Hepatocyte (in vitro differentiated cells): Measurements from ENCODE around the gene FLAD1. TPM values are rescaled to one million over a fixed set of nuclear protein-coding genes. Genes with fewer than 3 reads are reported as not detected.

Source experiments
- DNase-seq: peaks from one replicate; pipeline ENCODE4 v3.0.0-alpha.2; 2016; ENCODE audit warnings: low spot score
- H2AFZ ChIP-seq: fragments of 200-600 bp; sonication (generic); 2 replicates; pipeline ENCODE4 v1.6.0; 2016; ENCODE audit warnings: antibody characterized with exemption, mild to moderate bottlenecking
- H3K27ac ChIP-seq: fragments of 200-600 bp; sonication (generic); 2 replicates; pipeline ENCODE4 v1.5.1; 2016; ENCODE audit warnings: mild to moderate bottlenecking
- H3K27me3 ChIP-seq: fragments of 200-600 bp; sonication (generic); 2 replicates; pipeline ENCODE4 v1.6.1; 2016
- H3K36me3 ChIP-seq: fragments of 200-600 bp; sonication (generic); replicated peaks from 2 replicates; pipeline ENCODE4 v1.5.1; 2016; ENCODE audit warnings: low read depth; ENCODE audit not compliant: insufficient read depth
- H3K4me1 ChIP-seq: fragments of 200-600 bp; sonication (generic); 2 replicates; pipeline ENCODE4 v1.5.1; 2016; ENCODE audit warnings: mild to moderate bottlenecking, moderate library complexity; ENCODE audit not compliant: insufficient read depth
- H3K4me2 ChIP-seq: fragments of 200-600 bp; sonication (generic); 2 replicates; pipeline ENCODE4 v1.6.0; 2016
- H3K4me3 ChIP-seq: fragments of 200-600 bp; sonication (generic); 2 replicates; pipeline ENCODE4 v1.5.1; 2016; ENCODE audit warnings: mild to moderate bottlenecking
- H3K79me2 ChIP-seq: fragments of 200-600 bp; sonication (generic); 2 replicates; pipeline ENCODE4 v1.6.0; 2017; ENCODE audit warnings: mild to moderate bottlenecking
- H3K9me2 ChIP-seq: fragments of 200-600 bp; sonication (generic); replicated peaks from 2 replicates; pipeline ENCODE4 v1.6.0; 2017; ENCODE audit warnings: mild to moderate bottlenecking; ENCODE audit not compliant: insufficient read depth
- H3K9me3 ChIP-seq: fragments of 200-600 bp; sonication (generic); 2 replicates; pipeline ENCODE4 v1.5.1; 2016; ENCODE audit warnings: low read depth, mild to moderate bottlenecking
- H4K20me1 ChIP-seq: fragments of 200-600 bp; sonication (generic); 2 replicates; pipeline ENCODE4 v1.6.0; 2016; ENCODE audit warnings: mild to moderate bottlenecking; ENCODE audit not compliant: insufficient read depth, poor library complexity, severe bottlenecking
- EZH2 ChIP-seq: fragments of 200-600 bp; sonication (generic); IDR thresholded peaks from 2 replicates; pipeline ENCODE4 v1.6.1; 2016; ENCODE audit warnings: antibody characterized with exemption, mild to moderate bottlenecking, borderline replicate concordance
- EZH2phosphoT487 ChIP-seq: fragments of 200-600 bp; sonication (generic); IDR thresholded peaks from one replicate; pipeline ENCODE4 v1.6.1; 2018; ENCODE audit warnings: antibody characterized with exemption, mild to moderate bottlenecking, low read depth, moderate library complexity; ENCODE audit not compliant: unreplicated experiment, severe bottlenecking
- WGBS: methylation state at CpG from one replicate; pipeline ENCODE4 v1.1.6; 2016; ENCODE audit warnings: low lambda C conversion rate; ENCODE audit errors: missing lambda C conversion rate; 5-methylcytosine and 5-hydroxymethylcytosine counted together
- polyA plus RNA-seq: library from polyadenylated mRNA; unstranded; fragments of >200 nt; fragmentation: Nextera tagmentation; extraction: Ambion mirVana; gene quantifications from 2 replicates; pipeline ENCODE4 v1.2.1, GENCODE V29; 2016
- total RNA-seq: library from RNA; depleted of rRNA; stranded (reverse); fragments of >200 nt; gene quantifications from 2 replicates; pipeline ENCODE4 v1.2.3, GENCODE V29; 2014
- TF ChIP-seq, protein P1 (sequence below): fragments of 200-600 bp; sonication (generic); IDR thresholded peaks from 2 replicates; pipeline ENCODE4 v1.5.1; 2016; ENCODE audit warnings: antibody characterized with exemption, mild to moderate bottlenecking; ENCODE audit not compliant: poor library complexity

FLAD1 gene
- total and polyA plus RNA-seq, 2 experiments from 2014 or later: 25.6 to 45.1 TPM

DNA sequence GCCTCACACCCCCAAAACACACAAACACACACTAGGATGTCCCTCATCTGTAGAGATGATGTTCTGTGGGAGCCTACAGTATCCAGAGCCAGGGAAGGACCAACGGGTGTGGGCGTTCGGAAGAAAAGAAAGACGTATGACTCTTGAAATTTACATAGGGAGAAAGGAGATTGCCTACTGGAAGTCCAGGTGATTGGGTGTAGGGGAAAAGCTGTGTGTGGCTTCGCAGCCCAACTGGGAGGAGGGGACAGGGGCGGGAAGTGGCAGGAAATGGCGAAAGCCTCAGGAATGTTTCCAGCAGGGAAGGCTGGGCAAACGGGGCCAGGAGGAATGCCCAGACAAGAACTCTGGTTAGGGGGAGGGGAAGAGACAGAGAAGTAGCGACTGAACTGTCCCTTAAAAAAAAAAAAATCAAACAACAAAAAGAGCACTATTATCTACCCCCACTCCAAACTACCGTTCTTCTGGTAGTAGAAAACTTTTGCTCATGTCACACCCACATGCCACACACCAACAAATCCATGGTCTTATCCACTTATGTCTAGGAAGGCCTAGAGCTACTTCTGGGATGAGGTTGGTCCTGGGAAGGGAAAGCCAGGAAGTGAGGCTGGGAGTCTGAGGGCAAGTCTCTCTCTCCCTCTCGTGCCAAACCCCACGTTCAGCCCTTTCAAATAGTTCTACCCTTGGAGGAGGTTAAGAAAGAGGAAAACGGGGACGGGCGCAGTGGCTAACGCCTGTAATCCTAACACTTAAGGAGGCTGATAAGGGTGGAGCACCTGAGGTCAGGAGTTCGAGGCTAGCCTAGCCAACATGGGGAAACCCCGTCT lies 10.4 kb upstream of the FLAD1 start:
- peak; percentile 92 for DNase-seq
- Histone ChIP-seq H3K27me3 (no peaks in the 10 kb centered on the region), H3K9me2 (no peaks in the 10 kb centered on the region), H2AFZ (no peak overlapping the region), H3K36me3 (no peaks in the 10 kb centered on the region), H3K27ac (peak overlapping the region; percentile 96), H3K4me3 (no peak overlapping the region), H3K9me3 (no peaks in the 10 kb centered on the region), H4K20me1 (no peaks in the 10 kb centered on the region), H3K79me2 (peaks cover 59% of the 10 kb centered on the region), H3K4me1 (peaks cover 29% of the 10 kb centered on the region), H3K4me2 (peak overlapping the region; percentile 75)
- TF ChIP-seq EZH2phosphoT487 (no peak), EZH2 (no peak)
- TF ChIP-seq, protein P1, sequence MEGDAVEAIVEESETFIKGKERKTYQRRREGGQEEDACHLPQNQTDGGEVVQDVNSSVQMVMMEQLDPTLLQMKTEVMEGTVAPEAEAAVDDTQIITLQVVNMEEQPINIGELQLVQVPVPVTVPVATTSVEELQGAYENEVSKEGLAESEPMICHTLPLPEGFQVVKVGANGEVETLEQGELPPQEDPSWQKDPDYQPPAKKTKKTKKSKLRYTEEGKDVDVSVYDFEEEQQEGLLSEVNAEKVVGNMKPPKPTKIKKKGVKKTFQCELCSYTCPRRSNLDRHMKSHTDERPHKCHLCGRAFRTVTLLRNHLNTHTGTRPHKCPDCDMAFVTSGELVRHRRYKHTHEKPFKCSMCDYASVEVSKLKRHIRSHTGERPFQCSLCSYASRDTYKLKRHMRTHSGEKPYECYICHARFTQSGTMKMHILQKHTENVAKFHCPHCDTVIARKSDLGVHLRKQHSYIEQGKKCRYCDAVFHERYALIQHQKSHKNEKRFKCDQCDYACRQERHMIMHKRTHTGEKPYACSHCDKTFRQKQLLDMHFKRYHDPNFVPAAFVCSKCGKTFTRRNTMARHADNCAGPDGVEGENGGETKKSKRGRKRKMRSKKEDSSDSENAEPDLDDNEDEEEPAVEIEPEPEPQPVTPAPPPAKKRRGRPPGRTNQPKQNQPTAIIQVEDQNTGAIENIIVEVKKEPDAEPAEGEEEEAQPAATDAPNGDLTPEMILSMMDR: no peak
- 9% methylated on average over 18 of the region's 18 CpGs for WGBS

DNA sequence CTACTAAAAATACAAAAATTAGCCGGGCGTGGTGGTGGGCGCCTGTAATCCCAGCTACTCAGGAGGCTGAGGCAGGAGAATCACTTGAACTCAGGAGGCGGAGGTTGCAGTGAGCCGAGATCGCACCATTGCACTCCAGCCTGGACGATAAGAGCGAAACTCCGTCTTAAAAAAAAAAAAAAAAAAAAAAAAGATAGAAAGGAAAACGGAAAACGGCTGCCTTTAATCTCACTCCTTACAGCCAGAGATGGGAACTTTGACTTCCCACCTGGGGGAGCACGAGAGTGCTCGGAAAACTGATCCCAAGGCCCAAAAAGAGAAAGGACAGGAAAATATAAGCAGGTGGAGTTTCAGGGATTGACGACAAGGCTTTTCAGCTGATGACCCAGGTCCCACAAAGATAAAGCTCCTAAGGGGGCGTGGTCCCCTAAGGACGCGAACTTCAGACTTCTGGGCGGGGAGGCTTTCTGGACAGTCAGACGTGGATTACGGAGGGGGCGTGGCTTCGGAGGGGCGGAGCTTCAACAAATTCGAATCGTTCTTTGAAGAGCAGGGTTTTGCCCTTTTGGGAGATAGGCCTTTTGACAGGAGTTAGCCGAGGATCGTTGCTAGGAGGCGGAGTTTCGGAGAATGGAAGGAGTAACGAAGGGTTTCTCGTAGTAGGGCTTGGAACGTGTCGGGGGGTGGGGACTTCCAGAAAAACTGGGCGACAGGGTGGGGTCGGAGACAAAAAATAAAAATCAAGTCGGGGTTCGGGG lies 9.6 kb upstream of the FLAD1 start:
- Histone ChIP-seq H3K27ac (peak overlapping the region; percentile 96), H3K79me2 (peaks cover 59% of the 10 kb centered on the region)

DNA sequence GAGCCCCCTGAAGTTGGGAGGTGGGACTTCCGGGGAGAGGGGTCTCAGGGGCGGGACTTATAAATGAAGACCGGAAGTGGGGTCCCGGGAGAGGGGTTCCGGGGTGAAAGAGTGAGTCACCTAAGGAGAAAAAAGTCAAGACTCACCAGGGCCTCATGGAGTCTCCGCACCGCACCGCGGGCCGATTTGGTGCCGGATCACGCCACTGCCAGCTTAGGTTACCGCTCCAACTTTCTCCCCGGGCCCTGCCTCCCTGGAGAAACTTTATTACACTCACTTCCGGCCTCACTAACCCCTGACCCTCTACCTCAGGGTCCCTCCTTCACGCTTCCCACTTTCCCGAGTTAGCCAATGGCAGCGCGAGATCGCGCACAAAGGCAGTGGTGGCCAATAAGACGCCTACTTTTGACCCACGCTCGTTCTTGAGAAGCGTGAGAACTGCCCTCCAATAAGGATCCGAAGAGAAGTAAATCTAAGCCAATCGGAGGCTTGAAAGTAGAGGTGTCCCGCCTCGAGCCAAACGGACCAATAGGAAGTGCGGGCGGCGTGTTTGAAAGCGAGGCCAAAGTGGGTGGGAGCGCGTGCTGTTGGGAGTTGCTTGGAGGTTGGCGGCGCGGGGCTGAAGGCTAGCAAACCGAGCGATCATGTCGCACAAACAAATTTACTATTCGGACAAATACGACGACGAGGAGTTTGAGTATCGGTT lies 8.9 kb upstream of the FLAD1 start, which contains the start of gene CKS1B:
TSS of gene CKS1B (plus strand) at position 580 of the 706 bp plus-strand sequence. CDS start at position 645, 65 bp downstream.
- Histone ChIP-seq H3K36me3 (no peaks in the 10 kb centered on the region), H3K4me3 (peak within 1 kb of the TSS; percentile 44), H3K79me2 (peaks cover 52% of the 10 kb centered on the region), H3K9me3 (no peaks in the 10 kb centered on the region), H3K27ac (peak within 1 kb of the TSS; percentile 96), H3K27me3 (no peaks in the 10 kb centered on the region), H4K20me1 (no peaks in the 10 kb centered on the region), H3K4me1 (peaks cover 29% of the 10 kb centered on the region), H2AFZ (peak within 1 kb of the TSS; percentile 7), H3K4me2 (peak within 1 kb of the TSS; percentile 87), H3K9me2 (no peaks in the 10 kb centered on the region)
- DNase-seq: peak; percentile 99
- TF ChIP-seq EZH2phosphoT487 (no peak), EZH2 (no peak)
- TF ChIP-seq, protein P1: no peak
- WGBS: under 1% methylated on average over 42 of the region's 47 CpGs

More for the DNA sequence above, 9.6 kb upstream of the FLAD1 start:
- Histone ChIP-seq H3K4me2 (peak overlapping the region; percentile 75), H2AFZ (no peak overlapping the region), H3K9me3 (no peaks in the 10 kb centered on the region), H3K4me3 (peak overlapping the region; percentile 8), H3K36me3 (no peaks in the 10 kb centered on the region), H3K27me3 (no peaks in the 10 kb centered on the region), H3K9me2 (no peaks in the 10 kb centered on the region), H4K20me1 (no peaks in the 10 kb centered on the region), H3K4me1 (peaks cover 29% of the 10 kb centered on the region)
- 4% methylated on average over 33 of the region's 37 CpGs for WGBS
- DNase-seq: peak; percentile 99
- TF ChIP-seq EZH2phosphoT487: no peak
- TF ChIP-seq, protein P1: peak; percentile 38
